GM19452 (cell line): ENCODE results near the gene SF3A1.

Source experiments
- ATAC-seq: cut with Tn5 transposase; IDR thresholded peaks from one replicate; pipeline ENCODE4 v1.9.1; 2021; ENCODE audit not compliant: unreplicated experiment

SF3A1 gene

GRCh38 chr22:30325724-30326254 lies 30.9 kb downstream of the SF3A1 start:
- ATAC-seq: no peak

- no peak for ATAC-seq
Measured at GRCh38 chr22:30325065-30325720, 31.5 kb downstream of the SF3A1 start.

GRCh38 chr22:30324014-30324730 lies 32.5 kb downstream of the SF3A1 start:
- ATAC-seq: no peak

GRCh38 chr22:30323246-30323645 lies 33.4 kb downstream of the SF3A1 start:
- no peak for ATAC-seq

GRCh38 chr22:30321461-30321860 lies 35.2 kb downstream of the SF3A1 start:
- ATAC-seq: no peak

GRCh38 chr22:30320021-30320556 lies 36.6 kb downstream of the SF3A1 start:
- no peak for ATAC-seq

- ATAC-seq: no peak
Measured at GRCh38 chr22:30318799-30319419, 37.8 kb downstream of the SF3A1 start.

DNA sequence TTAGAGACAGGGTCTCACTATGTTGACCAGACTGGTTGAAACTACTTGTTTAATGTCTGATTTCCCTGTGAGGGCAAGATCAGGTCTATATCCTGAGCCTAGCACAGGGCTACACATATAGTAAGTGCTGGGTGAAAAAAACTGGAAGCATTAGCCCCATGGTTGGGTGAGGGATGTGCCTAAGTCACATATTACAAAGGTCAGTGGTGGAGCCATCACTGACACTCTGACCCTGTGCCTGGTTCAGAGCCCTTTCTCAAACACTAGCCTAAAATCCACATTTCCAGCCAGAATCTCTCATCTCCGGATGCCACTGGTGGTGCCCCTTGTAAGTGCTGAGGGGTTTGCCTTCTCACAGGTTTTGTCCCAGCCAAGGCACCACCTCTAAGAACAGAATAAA lies 38.9 kb downstream of the SF3A1 start:
- no peak for ATAC-seq

DNA sequence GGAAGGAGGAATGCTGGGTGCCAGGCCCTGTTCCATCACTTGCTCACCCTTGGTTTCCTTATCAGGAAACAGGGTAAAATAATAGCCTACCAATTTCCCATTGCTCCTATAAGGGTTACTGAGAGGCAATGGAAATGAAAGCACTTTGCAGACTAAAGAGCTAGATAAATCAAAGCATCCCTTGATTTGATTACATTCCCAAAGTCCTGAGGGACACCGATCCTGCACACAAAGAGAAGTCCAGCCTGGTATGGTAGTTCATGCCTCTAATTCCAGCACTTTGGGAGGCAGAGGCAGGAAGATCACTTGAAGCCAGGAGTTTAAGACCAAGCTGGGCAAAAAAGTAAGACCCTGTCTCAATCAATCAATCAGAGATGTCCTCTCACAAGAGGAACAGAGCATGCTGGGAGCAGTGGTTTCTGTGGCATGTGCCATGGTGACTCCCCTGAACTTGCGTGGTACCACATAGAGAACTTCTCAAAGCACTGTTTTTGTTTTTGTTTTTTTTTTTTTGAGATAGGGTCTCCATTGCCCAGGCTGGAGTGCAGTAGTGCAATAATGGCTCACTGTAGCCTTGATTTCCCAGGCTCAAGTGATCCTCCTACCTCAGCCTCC lies 40.6 kb downstream of the SF3A1 start:
- no peak for ATAC-seq

DNA sequence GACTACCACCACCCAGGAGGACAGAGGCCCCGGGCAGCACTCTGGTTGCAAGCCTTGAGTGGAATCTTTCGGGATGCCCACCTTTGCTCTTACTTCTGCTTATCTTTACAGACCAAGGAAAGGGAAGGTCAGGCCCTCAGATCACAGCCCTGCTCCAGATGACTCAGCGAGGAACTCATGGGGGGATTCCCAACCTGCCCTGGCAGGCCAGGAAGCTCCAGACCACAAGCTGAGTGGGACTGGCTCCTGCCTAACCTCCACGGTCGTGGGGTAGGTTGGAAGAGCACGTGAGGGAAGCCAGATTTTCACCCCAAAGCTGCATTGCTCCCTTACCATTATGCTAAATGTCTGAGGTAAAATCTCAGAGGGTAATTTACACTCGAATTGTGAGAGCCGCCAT lies 41.8 kb downstream of the SF3A1 start:
- no peak for ATAC-seq

DNA sequence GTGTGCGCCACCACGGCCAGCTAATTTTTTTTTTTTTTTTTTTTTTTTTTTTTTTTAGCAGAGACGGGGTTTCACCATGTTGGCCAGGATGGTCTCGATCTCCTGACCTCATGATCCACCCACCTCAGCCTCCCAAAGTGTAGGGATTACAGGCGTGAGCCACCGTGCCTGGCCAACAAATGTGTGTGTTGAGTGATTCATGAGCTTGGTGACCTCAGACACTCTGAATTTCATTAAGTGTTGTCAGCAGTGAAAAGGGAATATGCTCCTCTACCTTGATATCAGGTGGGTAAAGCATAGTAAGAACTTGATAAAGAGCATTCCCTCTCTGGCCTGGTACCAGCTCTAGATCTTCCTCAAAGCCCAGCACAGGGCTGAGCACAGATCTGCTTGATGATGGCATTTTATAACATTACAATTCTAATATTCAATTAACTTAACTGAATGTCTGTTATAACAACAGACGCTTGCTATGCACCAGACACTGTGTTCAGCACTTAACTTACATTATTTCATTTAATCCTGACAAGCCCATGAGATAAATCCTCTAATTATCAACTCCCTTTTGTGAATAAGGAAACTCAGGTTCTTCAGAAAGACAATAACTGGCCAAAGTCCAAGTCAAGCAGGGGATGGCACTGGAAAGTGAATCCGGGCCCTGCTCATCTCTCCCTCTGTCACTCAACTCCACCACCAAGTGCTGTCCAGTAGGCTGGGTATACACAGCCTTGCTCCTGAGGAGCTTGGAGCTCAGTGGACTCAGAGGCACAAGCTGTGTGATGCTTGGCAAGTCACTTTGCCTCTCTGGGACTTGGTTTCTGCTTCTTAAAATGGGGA lies 42.9 kb downstream of the SF3A1 start:
- no peak for ATAC-seq

- ATAC-seq: no peak
Measured at GRCh38 chr22:30312053-30312452, 44.6 kb downstream of the SF3A1 start.

- ATAC-seq: no peak
Measured at GRCh38 chr22:30310881-30311771, 45.6 kb downstream of the SF3A1 start.

GRCh38 chr22:30309951-30310741 lies 46.5 kb downstream of the SF3A1 start:
- no peak for ATAC-seq

DNA sequence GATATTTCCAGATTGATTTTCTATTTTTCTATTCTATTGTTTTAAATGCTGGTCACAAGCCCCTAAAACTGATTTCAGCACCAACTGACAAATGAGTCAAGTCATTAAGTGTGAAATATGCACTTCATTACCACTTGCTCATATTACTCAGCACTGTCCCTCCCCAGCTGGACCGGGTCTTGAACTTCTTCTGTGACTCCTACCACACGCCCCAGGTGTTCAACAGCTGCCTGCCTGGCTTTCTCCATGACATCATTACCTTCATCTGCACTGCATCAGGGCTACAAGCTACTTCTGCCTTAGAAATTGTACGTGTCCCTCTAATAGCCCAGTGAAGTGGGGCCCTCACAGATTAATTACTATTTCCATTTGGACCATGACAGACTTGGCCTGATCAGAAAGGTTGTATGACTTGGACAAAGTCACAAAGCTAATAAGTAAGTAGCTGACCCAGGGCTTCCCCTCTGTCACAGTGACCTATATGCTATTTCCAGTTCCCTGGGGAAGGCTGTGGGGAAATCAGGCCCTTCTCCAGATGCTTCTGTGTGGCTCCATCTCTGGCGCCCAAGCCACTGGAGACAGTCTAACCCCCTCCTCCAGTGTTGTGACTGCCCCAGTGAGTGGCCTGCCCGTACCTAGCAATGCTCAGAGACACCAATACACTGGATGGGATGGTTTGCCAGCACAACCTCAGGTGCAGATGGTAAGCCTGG lies 48.0 kb downstream of the SF3A1 start:
- ATAC-seq: peak; percentile 35

- ATAC-seq: no peak
Measured at GRCh38 chr22:30308093-30308492, 48.6 kb downstream of the SF3A1 start.

- ATAC-seq: no peak
Measured at GRCh38 chr22:30307041-30307574, 49.6 kb downstream of the SF3A1 start.

GRCh38 chr22:30306627-30307011 lies 50.1 kb downstream of the SF3A1 start:
- ATAC-seq: no peak
